WTC11 (cell line): ENCODE data around the gene TARDBP. TPM values are rescaled to one million over a fixed set of nuclear protein-coding genes. Genes with fewer than 3 reads are reported as not detected.
A peak's percentile ranks its signal among the peaks of the same experiment; 100 is the strongest.

Experiments
- ATAC-seq: fragments of 200-7000 bp; cut with Tn5 transposase; 2 replicates; pipeline ENCODE4 v1.10.0; 2021; ENCODE audit warnings: mild to moderate bottlenecking, moderate library complexity
- CTCF ChIA-PET: fragments of 300-600 bp; sonication (Branson Sonifier 250); formaldehyde crosslinking; loops from one replicate; lab custom pipeline; 2021; ENCODE audit warnings: antibody characterized with exemption; lab: Charles Lee
- POLR2A ChIA-PET: fragments of 350-600 bp; sonication (Branson Sonifier 250); formaldehyde crosslinking; loops from one replicate; lab custom pipeline; 2021; ENCODE audit warnings: antibody characterized with exemption; lab: Charles Lee
- DNase-seq: peaks from one replicate; pipeline ENCODE4 v3.0.0; 2021; ENCODE audit warnings: low spot score
- H3K27ac Mint-ChIP-seq: 2 replicates; pipeline ENCODE4 v1.8.0; 2021; ENCODE audit warnings: mixed read lengths
- H3K27me3 Mint-ChIP-seq: 2 replicates; pipeline ENCODE4 v1.8.0; 2021; ENCODE audit warnings: low read depth, mild to moderate bottlenecking, moderate library complexity, mixed read lengths
- H3K36me3 Mint-ChIP-seq: 2 replicates; pipeline ENCODE4 v1.8.0; 2021; ENCODE audit warnings: mixed read lengths
- H3K4me1 Mint-ChIP-seq: 2 replicates; pipeline ENCODE4 v1.8.0; 2022; ENCODE audit warnings: mixed read lengths
- H3K4me3 Mint-ChIP-seq: 2 replicates; pipeline ENCODE4 v1.8.0; 2021; ENCODE audit warnings: mild to moderate bottlenecking, moderate library complexity, mixed read lengths
- H3K9me3 Mint-ChIP-seq: 2 replicates; pipeline ENCODE4 v1.8.0; 2021; ENCODE audit warnings: mixed read lengths
- CBFB ChIP-seq: sonication (generic); formaldehyde crosslinking; IDR thresholded peaks from 2 replicates; pipeline ENCODE4 v1.8.1; 2022; ENCODE audit warnings: mild to moderate bottlenecking, low read depth, missing genetic modification reagents
- GABPB1 ChIP-seq: sonication (generic); formaldehyde crosslinking; IDR thresholded peaks from 2 replicates; pipeline ENCODE4 v1.8.1; 2023; ENCODE audit warnings: mild to moderate bottlenecking, missing genetic modification reagents
- NFE2L1 ChIP-seq: sonication (generic); formaldehyde crosslinking; IDR thresholded peaks from 2 replicates; pipeline ENCODE4 v1.8.1; 2023; ENCODE audit warnings: missing genetic modification reagents
- NFYB ChIP-seq: sonication (generic); formaldehyde crosslinking; conservative IDR thresholded peaks from 2 replicates; pipeline ENCODE4 v1.8.0; 2022; ENCODE audit warnings: low read depth, missing genetic modification reagents
- PRRX2 ChIP-seq: fragments of 250-450 bp; sonication (Bioruptor Pico); IDR thresholded peaks from 2 replicates; pipeline ENCODE4 v1.8.0; 2021; ENCODE audit warnings: mild to moderate bottlenecking
- RELA ChIP-seq: sonication (generic); formaldehyde crosslinking; IDR thresholded peaks from 2 replicates; pipeline ENCODE4 v1.8.1; 2022; ENCODE audit warnings: missing genetic modification reagents, mild to moderate bottlenecking, borderline replicate concordance
- SMAD3 ChIP-seq: sonication (generic); formaldehyde crosslinking; IDR thresholded peaks from 2 replicates; pipeline ENCODE4 v1.8.0; 2022; ENCODE audit warnings: missing genetic modification reagents, mild to moderate bottlenecking, borderline replicate concordance
- TCF7 ChIP-seq: sonication (generic); formaldehyde crosslinking; IDR thresholded peaks from 2 replicates; pipeline ENCODE4 v1.8.0; 2022; ENCODE audit warnings: mild to moderate bottlenecking, low read depth, missing genetic modification reagents, moderate library complexity
- TEAD4 ChIP-seq: sonication (generic); formaldehyde crosslinking; IDR thresholded peaks from 2 replicates; pipeline ENCODE4 v1.8.0; 2022; ENCODE audit warnings: mild to moderate bottlenecking, missing genetic modification reagents
- ZNF232 ChIP-seq: sonication (generic); formaldehyde crosslinking; IDR thresholded peaks from 2 replicates; pipeline ENCODE4 v1.8.0; 2022; ENCODE audit warnings: mild to moderate bottlenecking, missing genetic modification reagents
- ZNF317 ChIP-seq: sonication (generic); formaldehyde crosslinking; IDR thresholded peaks from 2 replicates; pipeline ENCODE4 v1.8.1; 2023; ENCODE audit warnings: low read depth, mild to moderate bottlenecking, moderate library complexity, missing genetic modification reagents, borderline replicate concordance
- total RNA-seq: library from RNA; stranded (reverse); gene quantifications from 3 replicates; pipeline ENCODE4 v1.2.3, GENCODE V29; 2021
- TF ChIP-seq, protein P1 (sequence below): fragments of 250-450 bp; sonication (Bioruptor Pico); IDR thresholded peaks from 2 replicates; pipeline ENCODE4 v1.9.0; 2021; ENCODE audit warnings: moderate library complexity, mild to moderate bottlenecking, inconsistent platforms, borderline replicate concordance
- TF ChIP-seq, protein P2 (sequence below): fragments of 250-450 bp; sonication (Bioruptor Pico); IDR thresholded peaks from 2 replicates; pipeline ENCODE4 v2.1.2; 2022; ENCODE audit warnings: mild to moderate bottlenecking, moderate library complexity
- TF ChIP-seq, protein P3 (sequence below): fragments of 250-450 bp; sonication (Bioruptor Pico); IDR thresholded peaks from 2 replicates; pipeline ENCODE4 v1.9.0; 2021; ENCODE audit warnings: mild to moderate bottlenecking
- TF ChIP-seq, protein P4 (sequence below): sonication (generic); formaldehyde crosslinking; IDR thresholded peaks from 2 replicates; pipeline ENCODE4 v1.8.1; 2023; ENCODE audit warnings: mild to moderate bottlenecking, moderate library complexity, missing genetic modification reagents
- TF ChIP-seq, protein P5 (sequence below): sonication (generic); formaldehyde crosslinking; IDR thresholded peaks from 2 replicates; pipeline ENCODE4 v1.8.0; 2023; ENCODE audit warnings: missing genetic modification reagents, mild to moderate bottlenecking, borderline replicate concordance
- TF ChIP-seq, protein P6 (sequence below): sonication (generic); formaldehyde crosslinking; IDR thresholded peaks from 2 replicates; pipeline ENCODE4 v1.8.0; 2022; ENCODE audit warnings: missing genetic modification reagents

Gene TARDBP
- total RNA-seq, 1 experiment from 2014 or later, result 228 TPM

DNA sequence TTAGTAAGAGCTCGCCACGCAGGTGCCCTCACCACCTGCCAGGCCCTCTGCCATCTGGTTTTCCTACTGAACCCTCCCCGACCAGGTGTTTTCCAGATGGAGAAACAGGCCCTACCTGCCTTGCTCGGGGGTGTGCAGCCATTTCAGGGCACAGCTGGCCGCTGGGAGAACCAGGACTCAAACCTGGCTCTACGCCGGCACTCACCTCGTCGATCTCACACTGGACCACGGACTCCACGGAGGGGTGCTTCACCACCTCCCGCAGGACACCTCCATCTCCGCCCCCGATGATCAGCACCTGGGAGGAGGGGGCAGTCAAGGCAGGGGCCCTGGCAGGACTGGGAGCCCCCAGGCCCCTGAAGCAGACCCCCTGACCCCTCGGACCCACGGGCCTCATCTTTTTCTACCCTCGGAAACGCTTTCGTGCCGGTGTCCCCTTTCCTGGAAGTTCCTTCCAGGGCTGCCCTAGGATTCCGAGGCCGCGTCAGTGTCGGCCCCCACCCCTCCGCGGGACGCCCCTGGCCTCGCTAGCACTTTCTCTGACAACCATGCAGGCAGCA, 46.2 kb downstream of the TARDBP start:
- H3K27me3 Mint-ChIP-seq, result no peaks in the 10 kb centered on the region
- peak overlapping the region; percentile 94 for H3K4me3 Mint-ChIP-seq
- no peak for TF ChIP-seq NFE2L1
- TF ChIP-seq GABPB1 (CRISPR knock-in tag), result no peak
- TF ChIP-seq, protein P1, sequence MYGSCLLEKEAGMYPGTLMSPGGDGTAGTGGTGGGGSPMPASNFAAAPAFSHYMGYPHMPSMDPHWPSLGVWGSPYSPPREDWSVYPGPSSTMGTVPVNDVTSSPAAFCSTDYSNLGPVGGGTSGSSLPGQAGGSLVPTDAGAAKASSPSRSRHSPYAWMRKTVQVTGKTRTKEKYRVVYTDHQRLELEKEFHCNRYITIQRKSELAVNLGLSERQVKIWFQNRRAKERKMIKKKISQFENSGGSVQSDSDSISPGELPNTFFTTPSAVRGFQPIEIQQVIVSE (CRISPR knock-in tag), result no peak
- TF ChIP-seq SMAD3 (CRISPR knock-in tag), result no peak
- no peak for TF ChIP-seq ZNF317 (CRISPR knock-in tag)
- TF ChIP-seq PRRX2 (CRISPR knock-in tag), result no peak
- TF ChIP-seq CBFB, result no peak
- no peak for TF ChIP-seq TEAD4 (CRISPR knock-in tag)
- no peak for ATAC-seq
- POLR2A ChIA-PET, result no interaction called here
- no peak for DNase-seq
- peaks cover 16% of the 10 kb centered on the region for H3K4me1 Mint-ChIP-seq
- H3K27ac Mint-ChIP-seq, result peak overlapping the region; percentile 72
- peaks cover 23% of the 10 kb centered on the region for H3K36me3 Mint-ChIP-seq
- H3K9me3 Mint-ChIP-seq, result no peaks in the 10 kb centered on the region
- CTCF ChIA-PET, result interaction anchor here (0.8 to 3.2 kb wide), 3 partner anchors 15 to 89 kb away, joined by 3 to 41 read pairs (median 3); no protein-coding TSS in a partner anchor

DNA sequence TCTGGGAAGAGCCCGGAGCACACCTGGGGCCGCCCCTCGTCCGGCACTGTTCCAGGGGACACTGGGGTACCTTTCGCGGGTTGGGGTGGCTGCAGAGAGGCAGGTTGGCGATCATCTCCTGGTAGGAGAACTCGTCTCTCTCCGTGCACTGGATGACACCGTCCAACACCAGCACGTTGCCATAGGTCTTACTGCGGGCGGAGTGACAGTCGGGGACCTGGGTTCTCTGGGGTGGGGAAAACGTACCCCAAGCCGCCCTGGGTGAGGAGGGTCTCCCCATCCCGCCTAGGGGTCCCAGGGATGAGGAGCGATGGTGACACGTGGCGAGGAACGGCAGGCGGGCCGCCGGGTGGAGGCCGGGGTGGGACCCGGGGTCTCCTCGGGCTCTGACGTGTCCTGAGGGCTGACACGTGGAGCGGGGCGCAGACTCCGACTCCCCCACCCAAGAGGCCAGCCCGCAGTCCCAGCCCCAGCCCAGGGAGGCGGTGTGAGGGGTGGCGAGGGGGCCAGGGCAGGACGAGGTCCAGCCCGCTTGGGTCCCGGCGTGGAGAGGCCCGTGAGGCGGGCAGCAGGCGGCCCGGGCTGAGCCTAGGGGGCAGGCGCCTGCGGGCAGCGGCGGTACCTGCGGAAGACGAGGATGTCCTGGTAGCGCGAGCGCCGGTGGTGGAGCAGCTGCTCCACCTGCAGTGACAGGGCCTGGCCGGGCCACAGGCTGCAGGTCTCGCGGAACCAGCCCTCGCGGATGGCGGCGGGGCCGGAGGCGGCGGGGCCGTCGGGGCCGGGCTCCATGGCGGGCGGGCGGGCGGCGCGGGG, 46.9 kb downstream of the TARDBP start:
- no peak for DNase-seq
- ChIA-PET POLR2A (interaction anchor here (0.5 to 1.0 kb wide), 4 partner anchors 40 to 311 kb away, joined by 3 read pairs; partner anchors contain the start of genes EXOSC10 and MTOR), CTCF (interaction anchor here (0.6 to 3.3 kb wide), 5 partner anchors 8 to 44 kb away, joined by 3 to 67 read pairs (median 4); partner anchors contain the start of gene EXOSC10)
- Mint-ChIP-seq H3K4me3 (peak overlapping the region; percentile 94), H3K27ac (peak overlapping the region; percentile 72), H3K9me3 (no peaks in the 10 kb centered on the region), H3K27me3 (no peaks in the 10 kb centered on the region), H3K4me1 (peaks cover 16% of the 10 kb centered on the region), H3K36me3 (peaks cover 21% of the 10 kb centered on the region)
- peak; percentile 6 for ATAC-seq
- TF ChIP-seq TCF7 (CRISPR knock-in tag), result no peak
- TF ChIP-seq NFYB (CRISPR knock-in tag), result no peak
- peak; percentile 78; the same call in 1 of the 2 replicates for TF ChIP-seq RELA (CRISPR knock-in tag)
- TF ChIP-seq, protein P2, sequence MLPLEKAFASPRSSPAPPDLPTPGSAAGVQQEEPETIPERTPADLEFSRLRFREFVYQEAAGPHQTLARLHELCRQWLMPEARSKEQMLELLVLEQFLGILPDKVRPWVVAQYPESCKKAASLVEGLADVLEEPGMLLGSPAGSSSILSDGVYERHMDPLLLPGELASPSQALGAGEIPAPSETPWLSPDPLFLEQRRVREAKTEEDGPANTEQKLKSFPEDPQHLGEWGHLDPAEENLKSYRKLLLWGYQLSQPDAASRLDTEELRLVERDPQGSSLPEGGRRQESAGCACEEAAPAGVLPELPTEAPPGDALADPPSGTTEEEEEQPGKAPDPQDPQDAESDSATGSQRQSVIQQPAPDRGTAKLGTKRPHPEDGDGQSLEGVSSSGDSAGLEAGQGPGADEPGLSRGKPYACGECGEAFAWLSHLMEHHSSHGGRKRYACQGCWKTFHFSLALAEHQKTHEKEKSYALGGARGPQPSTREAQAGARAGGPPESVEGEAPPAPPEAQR, result no peak
- TF ChIP-seq ZNF232, result no peak
- TF ChIP-seq, protein P3, sequence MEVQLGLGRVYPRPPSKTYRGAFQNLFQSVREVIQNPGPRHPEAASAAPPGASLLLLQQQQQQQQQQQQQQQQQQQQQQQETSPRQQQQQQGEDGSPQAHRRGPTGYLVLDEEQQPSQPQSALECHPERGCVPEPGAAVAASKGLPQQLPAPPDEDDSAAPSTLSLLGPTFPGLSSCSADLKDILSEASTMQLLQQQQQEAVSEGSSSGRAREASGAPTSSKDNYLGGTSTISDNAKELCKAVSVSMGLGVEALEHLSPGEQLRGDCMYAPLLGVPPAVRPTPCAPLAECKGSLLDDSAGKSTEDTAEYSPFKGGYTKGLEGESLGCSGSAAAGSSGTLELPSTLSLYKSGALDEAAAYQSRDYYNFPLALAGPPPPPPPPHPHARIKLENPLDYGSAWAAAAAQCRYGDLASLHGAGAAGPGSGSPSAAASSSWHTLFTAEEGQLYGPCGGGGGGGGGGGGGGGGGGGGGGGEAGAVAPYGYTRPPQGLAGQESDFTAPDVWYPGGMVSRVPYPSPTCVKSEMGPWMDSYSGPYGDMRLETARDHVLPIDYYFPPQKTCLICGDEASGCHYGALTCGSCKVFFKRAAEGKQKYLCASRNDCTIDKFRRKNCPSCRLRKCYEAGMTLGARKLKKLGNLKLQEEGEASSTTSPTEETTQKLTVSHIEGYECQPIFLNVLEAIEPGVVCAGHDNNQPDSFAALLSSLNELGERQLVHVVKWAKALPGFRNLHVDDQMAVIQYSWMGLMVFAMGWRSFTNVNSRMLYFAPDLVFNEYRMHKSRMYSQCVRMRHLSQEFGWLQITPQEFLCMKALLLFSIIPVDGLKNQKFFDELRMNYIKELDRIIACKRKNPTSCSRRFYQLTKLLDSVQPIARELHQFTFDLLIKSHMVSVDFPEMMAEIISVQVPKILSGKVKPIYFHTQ (CRISPR knock-in tag), result no peak
- TF ChIP-seq, protein P4, sequence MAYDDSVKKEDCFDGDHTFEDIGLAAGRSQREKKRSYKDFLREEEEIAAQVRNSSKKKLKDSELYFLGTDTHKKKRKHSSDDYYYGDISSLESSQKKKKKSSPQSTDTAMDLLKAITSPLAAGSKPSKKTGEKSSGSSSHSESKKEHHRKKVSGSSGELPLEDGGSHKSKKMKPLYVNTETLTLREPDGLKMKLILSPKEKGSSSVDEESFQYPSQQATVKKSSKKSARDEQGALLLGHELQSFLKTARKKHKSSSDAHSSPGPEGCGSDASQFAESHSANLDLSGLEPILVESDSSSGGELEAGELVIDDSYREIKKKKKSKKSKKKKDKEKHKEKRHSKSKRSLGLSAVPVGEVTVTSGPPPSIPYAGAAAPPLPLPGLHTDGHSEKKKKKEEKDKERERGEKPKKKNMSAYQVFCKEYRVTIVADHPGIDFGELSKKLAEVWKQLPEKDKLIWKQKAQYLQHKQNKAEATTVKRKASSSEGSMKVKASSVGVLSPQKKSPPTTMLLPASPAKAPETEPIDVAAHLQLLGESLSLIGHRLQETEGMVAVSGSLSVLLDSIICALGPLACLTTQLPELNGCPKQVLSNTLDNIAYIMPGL (CRISPR knock-in tag), result peak; percentile 70
- TF ChIP-seq, protein P5, sequence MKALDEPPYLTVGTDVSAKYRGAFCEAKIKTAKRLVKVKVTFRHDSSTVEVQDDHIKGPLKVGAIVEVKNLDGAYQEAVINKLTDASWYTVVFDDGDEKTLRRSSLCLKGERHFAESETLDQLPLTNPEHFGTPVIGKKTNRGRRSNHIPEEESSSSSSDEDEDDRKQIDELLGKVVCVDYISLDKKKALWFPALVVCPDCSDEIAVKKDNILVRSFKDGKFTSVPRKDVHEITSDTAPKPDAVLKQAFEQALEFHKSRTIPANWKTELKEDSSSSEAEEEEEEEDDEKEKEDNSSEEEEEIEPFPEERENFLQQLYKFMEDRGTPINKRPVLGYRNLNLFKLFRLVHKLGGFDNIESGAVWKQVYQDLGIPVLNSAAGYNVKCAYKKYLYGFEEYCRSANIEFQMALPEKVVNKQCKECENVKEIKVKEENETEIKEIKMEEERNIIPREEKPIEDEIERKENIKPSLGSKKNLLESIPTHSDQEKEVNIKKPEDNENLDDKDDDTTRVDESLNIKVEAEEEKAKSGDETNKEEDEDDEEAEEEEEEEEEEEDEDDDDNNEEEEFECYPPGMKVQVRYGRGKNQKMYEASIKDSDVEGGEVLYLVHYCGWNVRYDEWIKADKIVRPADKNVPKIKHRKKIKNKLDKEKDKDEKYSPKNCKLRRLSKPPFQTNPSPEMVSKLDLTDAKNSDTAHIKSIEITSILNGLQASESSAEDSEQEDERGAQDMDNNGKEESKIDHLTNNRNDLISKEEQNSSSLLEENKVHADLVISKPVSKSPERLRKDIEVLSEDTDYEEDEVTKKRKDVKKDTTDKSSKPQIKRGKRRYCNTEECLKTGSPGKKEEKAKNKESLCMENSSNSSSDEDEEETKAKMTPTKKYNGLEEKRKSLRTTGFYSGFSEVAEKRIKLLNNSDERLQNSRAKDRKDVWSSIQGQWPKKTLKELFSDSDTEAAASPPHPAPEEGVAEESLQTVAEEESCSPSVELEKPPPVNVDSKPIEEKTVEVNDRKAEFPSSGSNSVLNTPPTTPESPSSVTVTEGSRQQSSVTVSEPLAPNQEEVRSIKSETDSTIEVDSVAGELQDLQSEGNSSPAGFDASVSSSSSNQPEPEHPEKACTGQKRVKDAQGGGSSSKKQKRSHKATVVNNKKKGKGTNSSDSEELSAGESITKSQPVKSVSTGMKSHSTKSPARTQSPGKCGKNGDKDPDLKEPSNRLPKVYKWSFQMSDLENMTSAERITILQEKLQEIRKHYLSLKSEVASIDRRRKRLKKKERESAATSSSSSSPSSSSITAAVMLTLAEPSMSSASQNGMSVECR (CRISPR knock-in tag), result peak; percentile 27; the same call in 1 of the 2 replicates
- TF ChIP-seq, protein P6, sequence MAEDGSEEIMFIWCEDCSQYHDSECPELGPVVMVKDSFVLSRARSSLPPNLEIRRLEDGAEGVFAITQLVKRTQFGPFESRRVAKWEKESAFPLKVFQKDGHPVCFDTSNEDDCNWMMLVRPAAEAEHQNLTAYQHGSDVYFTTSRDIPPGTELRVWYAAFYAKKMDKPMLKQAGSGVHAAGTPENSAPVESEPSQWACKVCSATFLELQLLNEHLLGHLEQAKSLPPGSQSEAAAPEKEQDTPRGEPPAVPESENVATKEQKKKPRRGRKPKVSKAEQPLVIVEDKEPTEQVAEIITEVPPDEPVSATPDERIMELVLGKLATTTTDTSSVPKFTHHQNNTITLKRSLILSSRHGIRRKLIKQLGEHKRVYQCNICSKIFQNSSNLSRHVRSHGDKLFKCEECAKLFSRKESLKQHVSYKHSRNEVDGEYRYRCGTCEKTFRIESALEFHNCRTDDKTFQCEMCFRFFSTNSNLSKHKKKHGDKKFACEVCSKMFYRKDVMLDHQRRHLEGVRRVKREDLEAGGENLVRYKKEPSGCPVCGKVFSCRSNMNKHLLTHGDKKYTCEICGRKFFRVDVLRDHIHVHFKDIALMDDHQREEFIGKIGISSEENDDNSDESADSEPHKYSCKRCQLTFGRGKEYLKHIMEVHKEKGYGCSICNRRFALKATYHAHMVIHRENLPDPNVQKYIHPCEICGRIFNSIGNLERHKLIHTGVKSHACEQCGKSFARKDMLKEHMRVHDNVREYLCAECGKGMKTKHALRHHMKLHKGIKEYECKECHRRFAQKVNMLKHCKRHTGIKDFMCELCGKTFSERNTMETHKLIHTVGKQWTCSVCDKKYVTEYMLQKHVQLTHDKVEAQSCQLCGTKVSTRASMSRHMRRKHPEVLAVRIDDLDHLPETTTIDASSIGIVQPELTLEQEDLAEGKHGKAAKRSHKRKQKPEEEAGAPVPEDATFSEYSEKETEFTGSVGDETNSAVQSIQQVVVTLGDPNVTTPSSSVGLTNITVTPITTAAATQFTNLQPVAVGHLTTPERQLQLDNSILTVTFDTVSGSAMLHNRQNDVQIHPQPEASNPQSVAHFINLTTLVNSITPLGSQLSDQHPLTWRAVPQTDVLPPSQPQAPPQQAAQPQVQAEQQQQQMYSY, result no peak
